GM12872 (cell line): ENCODE measurements around the gene CTNNA3.

Experiments used
- TF ChIP-seq, protein P1 (sequence below): IDR thresholded peaks from 3 replicates; pipeline ENCODE4 v1.5.1; 2011; ENCODE audit warnings: low read depth, mild to moderate bottlenecking, low read length, moderate library complexity; ENCODE audit not compliant: insufficient read depth

The CTNNA3 gene

DNA sequence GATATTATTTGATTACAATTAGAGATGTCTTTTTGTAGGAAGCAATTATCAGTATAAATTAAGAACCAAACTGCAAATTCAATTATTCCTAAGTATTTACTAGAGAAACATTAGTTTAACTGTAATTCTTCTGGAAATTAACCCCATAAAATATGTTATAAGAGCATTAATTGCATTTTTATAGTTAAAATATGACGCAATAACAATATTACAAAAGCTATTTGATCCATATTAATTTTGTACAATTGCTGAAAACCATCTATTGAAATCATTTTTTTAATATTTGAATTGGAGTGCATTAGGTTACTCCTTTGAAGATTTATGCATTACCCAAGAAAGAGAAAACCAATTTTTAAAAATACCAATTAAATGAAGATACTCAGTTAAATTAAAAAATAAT is 1024.9 kb downstream of the CTNNA3 start:
- TF ChIP-seq, protein P1, sequence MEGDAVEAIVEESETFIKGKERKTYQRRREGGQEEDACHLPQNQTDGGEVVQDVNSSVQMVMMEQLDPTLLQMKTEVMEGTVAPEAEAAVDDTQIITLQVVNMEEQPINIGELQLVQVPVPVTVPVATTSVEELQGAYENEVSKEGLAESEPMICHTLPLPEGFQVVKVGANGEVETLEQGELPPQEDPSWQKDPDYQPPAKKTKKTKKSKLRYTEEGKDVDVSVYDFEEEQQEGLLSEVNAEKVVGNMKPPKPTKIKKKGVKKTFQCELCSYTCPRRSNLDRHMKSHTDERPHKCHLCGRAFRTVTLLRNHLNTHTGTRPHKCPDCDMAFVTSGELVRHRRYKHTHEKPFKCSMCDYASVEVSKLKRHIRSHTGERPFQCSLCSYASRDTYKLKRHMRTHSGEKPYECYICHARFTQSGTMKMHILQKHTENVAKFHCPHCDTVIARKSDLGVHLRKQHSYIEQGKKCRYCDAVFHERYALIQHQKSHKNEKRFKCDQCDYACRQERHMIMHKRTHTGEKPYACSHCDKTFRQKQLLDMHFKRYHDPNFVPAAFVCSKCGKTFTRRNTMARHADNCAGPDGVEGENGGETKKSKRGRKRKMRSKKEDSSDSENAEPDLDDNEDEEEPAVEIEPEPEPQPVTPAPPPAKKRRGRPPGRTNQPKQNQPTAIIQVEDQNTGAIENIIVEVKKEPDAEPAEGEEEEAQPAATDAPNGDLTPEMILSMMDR = no peak

GRCh38 chr10:66656499-66656898 is 1039.5 kb downstream of the CTNNA3 start:
- TF ChIP-seq, protein P1 = no peak

- TF ChIP-seq, protein P1 = no peak
Observed at GRCh38 chr10:66654861-66655260, 1041.1 kb downstream of the CTNNA3 start.

- TF ChIP-seq, protein P1 = no peak
Observed at GRCh38 chr10:66651308-66652082, 1044.5 kb downstream of the CTNNA3 start.

- TF ChIP-seq, protein P1 = no peak
Observed at GRCh38 chr10:66649626-66650025, 1046.4 kb downstream of the CTNNA3 start.

DNA sequence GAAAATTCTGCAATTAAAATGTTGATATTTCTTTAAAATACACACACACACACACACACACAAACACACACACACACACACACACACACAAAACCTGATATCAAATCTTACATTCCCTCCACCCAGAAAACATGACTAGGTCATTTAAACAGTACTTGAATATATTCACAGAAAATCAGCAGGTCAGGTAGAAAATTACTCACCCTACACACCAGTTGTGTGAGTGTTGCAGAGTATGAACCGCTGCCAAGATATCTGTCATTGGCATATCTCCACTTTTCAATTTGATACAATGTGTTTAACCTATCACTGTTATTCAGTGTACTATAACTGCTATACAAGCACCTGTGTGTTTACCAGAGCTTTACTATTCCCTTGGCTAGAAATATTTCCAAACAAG is 1053.8 kb downstream of the CTNNA3 start:
- TF ChIP-seq, protein P1 = no peak

DNA sequence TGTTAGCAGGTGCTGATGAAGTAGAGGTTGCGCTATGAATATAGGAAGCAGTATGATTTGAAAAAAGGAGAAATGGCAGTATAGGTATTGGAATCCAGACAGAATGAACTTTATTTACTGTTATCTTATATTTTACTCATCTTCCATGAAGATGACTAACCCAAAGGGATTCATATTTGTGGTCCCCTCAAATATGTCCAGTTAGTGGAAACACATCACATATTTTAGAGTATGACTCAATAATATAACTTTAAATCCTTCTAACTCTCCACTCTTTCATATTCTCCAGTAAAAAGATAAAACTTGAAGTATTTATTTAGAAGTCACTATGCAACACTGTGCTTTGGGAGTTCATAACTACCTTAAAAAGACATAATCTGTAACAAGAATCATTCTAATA is 1056.6 kb downstream of the CTNNA3 start:
- TF ChIP-seq, protein P1 = no peak
